Subcutaneous adipose tissue (tissue), 4 donors: ENCODE data around the gene GLYAT. TPM values are rescaled to one million over a fixed set of nuclear protein-coding genes. Genes with fewer than 3 reads are reported as not detected.

Experiments
- total RNA-seq, 4 donors: library from RNA; depleted of rRNA; stranded (reverse); fragments of >200 nt; gene quantifications; one replicate each; pipeline ENCODE4 v1.1.0, GENCODE V29; 2016
- TF ChIP-seq, protein P1 (sequence below): fragments of 450-650 bp; IDR thresholded peaks from one replicate; pipeline ENCODE4 v1.5.1; 2016; ENCODE audit warnings: low read depth, mild to moderate bottlenecking, control low read depth, antibody characterized with exemption, moderate library complexity

GLYAT gene
- total RNA-seq, 4 donors from 2014 or later = 2.4 to 11.7 (median 6.2) TPM

DNA sequence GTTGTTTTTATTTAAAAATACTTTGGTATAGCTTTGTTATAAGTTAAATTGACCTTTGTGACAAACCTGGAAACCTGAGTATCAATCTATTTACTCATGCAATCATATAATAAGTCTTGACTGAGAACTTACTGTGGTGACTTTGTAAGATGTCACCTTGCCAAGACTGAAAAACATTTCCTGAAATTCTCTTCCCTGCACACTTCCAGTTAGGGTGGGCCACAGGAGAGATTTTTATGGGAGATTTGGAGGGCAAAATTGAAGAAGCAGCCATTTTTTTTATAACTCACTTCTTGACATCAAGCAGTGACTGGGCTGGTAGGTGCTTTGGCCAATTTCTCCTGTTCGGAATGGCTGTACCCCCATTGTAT lies 31.4 kb upstream of the GLYAT start:
- TF ChIP-seq, protein P1, sequence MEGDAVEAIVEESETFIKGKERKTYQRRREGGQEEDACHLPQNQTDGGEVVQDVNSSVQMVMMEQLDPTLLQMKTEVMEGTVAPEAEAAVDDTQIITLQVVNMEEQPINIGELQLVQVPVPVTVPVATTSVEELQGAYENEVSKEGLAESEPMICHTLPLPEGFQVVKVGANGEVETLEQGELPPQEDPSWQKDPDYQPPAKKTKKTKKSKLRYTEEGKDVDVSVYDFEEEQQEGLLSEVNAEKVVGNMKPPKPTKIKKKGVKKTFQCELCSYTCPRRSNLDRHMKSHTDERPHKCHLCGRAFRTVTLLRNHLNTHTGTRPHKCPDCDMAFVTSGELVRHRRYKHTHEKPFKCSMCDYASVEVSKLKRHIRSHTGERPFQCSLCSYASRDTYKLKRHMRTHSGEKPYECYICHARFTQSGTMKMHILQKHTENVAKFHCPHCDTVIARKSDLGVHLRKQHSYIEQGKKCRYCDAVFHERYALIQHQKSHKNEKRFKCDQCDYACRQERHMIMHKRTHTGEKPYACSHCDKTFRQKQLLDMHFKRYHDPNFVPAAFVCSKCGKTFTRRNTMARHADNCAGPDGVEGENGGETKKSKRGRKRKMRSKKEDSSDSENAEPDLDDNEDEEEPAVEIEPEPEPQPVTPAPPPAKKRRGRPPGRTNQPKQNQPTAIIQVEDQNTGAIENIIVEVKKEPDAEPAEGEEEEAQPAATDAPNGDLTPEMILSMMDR = no peak

DNA sequence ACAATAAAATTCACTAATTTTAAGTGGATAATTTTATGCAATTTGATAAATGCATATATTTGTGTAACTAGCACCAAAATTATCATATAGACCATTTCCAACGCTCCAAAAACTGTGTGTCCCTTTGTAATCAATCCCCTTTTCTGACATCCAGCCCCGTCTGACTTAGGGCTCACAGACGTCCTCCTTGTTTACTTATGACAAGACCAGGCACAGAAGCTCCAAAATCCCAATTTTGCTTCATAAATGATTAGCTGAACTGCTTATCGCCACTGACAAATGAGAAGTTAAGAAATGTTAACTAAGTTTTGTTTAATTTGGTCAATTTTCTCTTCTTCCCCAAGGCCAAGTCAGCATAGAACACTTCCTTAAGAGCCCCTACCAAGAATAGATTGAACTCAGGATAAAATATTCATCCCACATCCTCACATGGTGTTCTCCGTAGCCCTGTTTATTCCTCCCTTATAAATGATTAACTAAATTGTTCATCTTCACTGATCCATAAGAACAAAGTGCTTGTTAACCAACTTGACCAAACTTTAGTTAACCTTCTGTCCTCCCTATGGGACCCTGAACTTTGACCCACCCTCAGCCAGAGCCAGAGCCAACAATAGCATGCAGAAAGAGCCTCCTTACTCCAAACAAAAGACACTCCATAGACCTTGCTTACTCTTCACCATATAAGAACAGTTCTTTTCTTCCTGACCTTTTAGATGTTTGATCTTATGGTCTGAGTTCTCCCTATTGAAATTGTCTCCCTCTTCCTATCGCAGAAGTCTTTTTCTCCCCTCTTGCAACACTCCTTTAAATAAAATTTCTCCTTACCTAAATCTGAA lies 30.8 kb upstream of the GLYAT start:
- TF ChIP-seq, protein P1 = no peak

DNA sequence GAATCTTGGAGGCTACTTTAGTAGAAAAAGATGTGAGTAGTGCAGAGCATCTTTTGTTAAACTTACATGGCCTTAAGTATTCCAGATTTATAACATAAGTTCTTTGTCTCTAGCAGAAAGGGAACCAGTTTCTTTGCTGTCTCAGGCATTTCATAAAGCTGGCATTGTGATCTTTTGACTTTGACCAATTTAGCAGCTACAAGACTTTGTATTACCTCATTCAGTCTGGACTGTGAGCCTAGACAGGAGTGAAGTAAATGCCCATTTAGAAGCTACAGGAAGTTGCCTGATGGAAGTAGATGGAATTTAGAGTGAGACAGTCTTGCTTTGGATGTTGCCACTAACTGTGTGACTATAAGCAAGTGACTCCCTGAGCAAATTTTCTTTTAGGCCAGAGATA lies 25.7 kb upstream of the GLYAT start:
- TF ChIP-seq, protein P1 = no peak

DNA sequence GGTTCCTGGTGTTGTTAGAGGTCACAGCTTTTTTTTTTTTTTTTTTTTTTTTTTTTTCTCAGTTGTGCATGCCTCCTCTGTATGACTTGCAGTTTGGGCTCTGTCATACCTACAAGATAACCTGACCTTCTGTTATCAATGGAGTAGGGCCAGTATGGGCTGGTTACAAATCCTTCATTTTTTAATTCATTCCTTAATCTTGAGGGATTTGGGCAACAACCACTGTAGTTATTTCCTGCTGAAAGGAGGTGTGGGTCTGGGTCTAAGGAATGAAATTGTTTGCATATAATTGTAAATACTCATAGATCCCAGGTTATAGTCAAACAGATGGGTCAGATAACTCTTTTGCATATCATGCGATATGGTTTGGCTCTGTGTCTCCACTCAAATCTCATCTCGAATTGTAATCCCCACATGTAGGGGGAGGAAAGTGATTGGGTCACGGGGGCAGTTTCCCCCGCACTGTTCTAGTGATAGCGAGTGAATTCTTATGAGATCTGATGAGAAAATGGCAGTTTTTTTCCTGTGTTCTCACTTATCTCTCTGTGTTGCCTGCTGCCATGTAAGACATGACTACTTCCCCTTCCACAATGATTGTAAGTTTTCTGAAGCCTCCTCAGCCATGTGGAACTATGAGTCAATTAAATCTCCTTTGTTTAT lies 14.1 kb upstream of the GLYAT start:
- TF ChIP-seq, protein P1 = no peak

DNA sequence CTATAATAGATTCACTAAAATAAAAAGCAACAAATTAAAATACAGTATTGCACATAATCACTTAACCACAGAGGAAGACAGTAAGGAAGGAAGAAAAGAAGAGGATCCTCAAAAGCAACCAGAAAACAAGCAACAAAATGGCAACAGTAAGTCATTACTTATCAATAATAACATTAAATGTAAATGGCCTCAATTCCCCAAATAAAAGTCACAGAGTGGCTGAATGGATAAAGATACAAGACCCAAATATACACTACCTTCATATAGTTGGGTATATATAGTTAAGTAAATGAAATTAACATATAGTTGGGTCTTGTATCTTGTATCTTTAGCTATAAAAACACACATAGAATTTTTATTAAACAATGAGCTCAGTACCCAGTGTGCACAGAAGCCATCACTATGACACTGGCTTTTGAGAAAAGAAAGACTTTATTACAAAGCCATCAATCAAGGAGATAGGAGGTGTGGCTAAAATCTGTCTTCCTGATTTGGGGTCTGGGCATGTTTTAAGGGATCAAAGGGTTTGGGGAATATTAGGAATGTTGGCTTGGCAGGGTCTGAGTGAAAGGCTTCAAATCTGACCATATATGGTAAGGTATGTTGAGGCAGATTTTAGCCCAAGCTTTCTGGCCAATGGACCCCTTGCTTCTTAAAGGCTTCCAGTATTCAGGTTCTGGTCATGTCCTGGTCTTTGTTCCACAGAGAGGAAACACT lies 13.4 kb upstream of the GLYAT start:
- TF ChIP-seq, protein P1 = no peak

DNA sequence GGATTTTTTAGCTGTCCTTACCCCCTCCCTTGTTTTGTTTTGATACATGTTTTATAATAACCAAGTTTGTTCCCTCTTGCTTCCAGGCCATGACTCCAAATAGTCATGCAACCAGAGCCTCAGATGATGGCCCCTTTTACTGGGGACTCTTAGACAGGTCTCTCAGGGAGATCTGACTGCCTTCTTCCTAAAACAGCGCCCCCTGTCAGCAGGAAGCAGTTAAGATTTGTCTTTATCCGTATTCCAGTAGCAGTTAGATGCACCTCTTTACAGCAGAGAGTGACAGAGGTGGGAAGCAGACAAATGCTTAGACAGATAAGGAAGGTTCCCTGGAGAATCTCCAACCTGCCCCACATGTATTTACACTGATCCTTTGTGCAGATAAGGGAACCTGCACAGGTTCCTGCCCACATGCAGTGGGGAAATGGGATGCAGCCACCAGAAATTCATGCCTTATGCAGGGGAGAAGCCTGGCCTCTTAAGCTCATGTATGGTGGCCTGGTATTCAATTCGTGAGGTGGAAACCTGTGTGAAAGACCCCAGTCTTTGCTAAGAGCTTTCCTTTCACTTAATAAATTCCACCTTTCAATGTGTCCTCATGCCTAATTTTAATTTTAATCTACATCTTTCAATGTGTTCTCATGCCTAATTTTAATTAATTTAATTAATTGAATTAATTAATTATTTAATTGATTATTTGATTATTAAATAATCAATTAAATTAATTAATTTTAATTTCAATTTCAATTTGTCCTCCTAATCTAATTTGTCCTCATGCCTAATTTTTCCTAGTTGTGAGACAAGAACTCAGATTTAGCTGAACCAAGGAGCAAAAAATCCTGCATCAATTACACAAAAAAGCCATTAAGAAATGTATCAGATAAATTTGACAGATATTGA lies 11.5 kb upstream of the GLYAT start:
- TF ChIP-seq, protein P1 = no peak
